Small intestine (tissue), 7 donors: ENCODE measurements around the gene TAF1C. TPM values are rescaled to one million over a fixed set of nuclear protein-coding genes. Genes with fewer than 3 reads are reported as not detected.

Experiments
- DNase-seq, 2 donors: peaks; one replicate each; pipeline versions ENCODE4 v3.0.0 to v3.0.0-alpha.2; 2013
- FAIRE-seq: peaks from 2 replicates; lab custom pipeline; 2012; peaks lifted over from hg19 to GRCh38; lab: Jason Lieb, UNC
- H3K27ac ChIP-seq, 3 donors: one replicate each; pipeline ENCODE4 v1.5.1; 2013; ENCODE audit warnings: low read length in 2 of 3, mild to moderate bottlenecking in 2 of 3, control low read depth in 1 of 3, inconsistent platforms in 1 of 3, low read depth in 1 of 3, moderate library complexity in 1 of 3
- H3K27me3 ChIP-seq, 3 donors: one replicate each; pipeline ENCODE4 v1.6.1; 2013; ENCODE audit warnings: low read length in 3 of 3, inconsistent platforms in 1 of 3; ENCODE audit not compliant: control insufficient read depth in 3 of 3, insufficient read depth in 3 of 3
- H3K36me3 ChIP-seq, 3 donors: one replicate each; pipeline ENCODE4 v1.6.1; 2013; ENCODE audit warnings: low read length in 3 of 3, inconsistent platforms in 1 of 3, low read depth in 1 of 3, mild to moderate bottlenecking in 1 of 3, moderate library complexity in 1 of 3; ENCODE audit not compliant: control insufficient read depth in 3 of 3, insufficient read depth in 2 of 3
- H3K4me1 ChIP-seq, 3 donors: one replicate each; pipeline ENCODE4 v1.6.1; 2013; ENCODE audit warnings: low read length in 2 of 3, inconsistent platforms in 1 of 3, low read depth in 1 of 3, mild to moderate bottlenecking in 1 of 3, moderate library complexity in 1 of 3; ENCODE audit not compliant: control insufficient read depth in 3 of 3, insufficient read depth in 2 of 3
- H3K4me3 ChIP-seq, 3 donors: one replicate each; pipeline ENCODE4 v1.5.1; 2013; ENCODE audit warnings: low read length in 3 of 3, control low read depth in 1 of 3, inconsistent platforms in 1 of 3, low read depth in 1 of 3, mild to moderate bottlenecking in 1 of 3, moderate library complexity in 1 of 3
- H3K9me3 ChIP-seq, 2 donors: one replicate each; pipeline ENCODE4 v1.6.1; 2013; ENCODE audit warnings: low read depth in 1 of 2, low read length in 1 of 2; ENCODE audit not compliant: control insufficient read depth in 2 of 2, insufficient read depth in 1 of 2
- WGBS, 3 donors: extraction: QIAGEN DNeasy Blood & Tissue Kit; methylation state at CpG; one replicate each; pipeline ENCODE4 v1.1.7; 2013; 5-methylcytosine and 5-hydroxymethylcytosine counted together
- polyA plus RNA-seq, 4 donors: library from polyadenylated mRNA; stranded (reverse) in 3 of 4; unstranded in 1 of 4; fragments of 200-250 nt in 3 of 4; fragments of 120-200 nt in 1 of 4; gene quantifications; one replicate each; pipeline versions ENCODE4 v1.2.1 to v1.2.3, GENCODE V29; 2013
- donor health status: healthy with polysubstance abuse.
- donor health status: control.
- donor health status: control.
- donor health status: Bipolar disorder and iron deficiency.
- donor health status: healthy.

TAF1C gene
- polyA plus RNA-seq, 4 donors, result 33.4 to 61.3 (median 39.9) TPM

- H3K4me3 ChIP-seq, result no peak overlapping the region
- no peak overlapping the region for H3K27ac ChIP-seq
- no peaks in the 10 kb centered on the region for H3K27me3 ChIP-seq
- no peaks in the 10 kb centered on the region for H3K9me3 ChIP-seq
- peaks cover 8 to 63% (median 30%) of the 10 kb centered on the region in 3 donors for H3K36me3 ChIP-seq
- DNase-seq, result no peak
- WGBS, 3 donors, result 91 to 95% (median 92%) methylated on average over 23 to 28 of the region's 28 CpGs
- no peak for FAIRE-seq
- peaks cover 0 to 7% (median 0%) of the 10 kb centered on the region in 3 donors for H3K4me1 ChIP-seq
Measured at GRCh38 chr16:84178892-84179611, 7.8 kb downstream of the TAF1C start.

GRCh38 chr16:84178146-84178765 lies 8.6 kb downstream of the TAF1C start:
- Histone ChIP-seq H3K36me3 (peaks cover 8 to 55% (median 30%) of the 10 kb centered on the region in 3 donors), H3K27ac (no peak overlapping the region), H3K4me1 (peaks cover 0 to 7% (median 0%) of the 10 kb centered on the region in 3 donors), H3K27me3 (no peaks in the 10 kb centered on the region), H3K9me3 (no peaks in the 10 kb centered on the region), H3K4me3 (no peak overlapping the region)
- WGBS, 3 donors, result 88 to 93% (median 90%) methylated on average over 15 of the region's 15 CpGs
- FAIRE-seq (no peak), DNase-seq (no peak)

GRCh38 chr16:84177741-84178073 lies 9.2 kb downstream of the TAF1C start:
- Histone ChIP-seq H3K27me3 (peaks cover 0 to 2% (median 0%) of the 10 kb centered on the region in 3 donors), H3K4me3 (no peak overlapping the region), H3K27ac (peak overlapping the region in 1 of 3 donors; percentile 73), H3K4me1 (peaks cover 0 to 7% (median 0%) of the 10 kb centered on the region in 3 donors), H3K9me3 (no peaks in the 10 kb centered on the region), H3K36me3 (peaks cover 5 to 50% (median 28%) of the 10 kb centered on the region in 3 donors)
- no peak for DNase-seq
- FAIRE-seq, result no peak
- 55 to 70% (median 55%) methylated on average over 9 of the region's 9 CpGs for WGBS, 3 donors

- Histone ChIP-seq H3K9me3 (no peaks in the 10 kb centered on the region), H3K27ac (peak overlapping the region in 1 of 3 donors; percentile 73), H3K27me3 (peaks cover 0 to 3% (median 0%) of the 10 kb centered on the region in 3 donors), H3K4me3 (no peak overlapping the region), H3K36me3 (peaks cover 5 to 37% (median 21%) of the 10 kb centered on the region in 3 donors), H3K4me1 (peaks cover 0 to 7% (median 0%) of the 10 kb centered on the region in 3 donors)
- no peak for FAIRE-seq
- peak in 1 of 2 donors; percentile 15 for DNase-seq
- 33 to 57% (median 50%) methylated on average over 18 of the region's 18 CpGs for WGBS, 3 donors
Measured at GRCh38 chr16:84176192-84177053, 10.4 kb downstream of the TAF1C start.

GRCh38 chr16:84175350-84176081 lies 11.3 kb downstream of the TAF1C start:
- DNase-seq (peak; percentile 45 to 67), FAIRE-seq (no peak)
- Histone ChIP-seq H3K4me1 (peaks cover 0 to 7% (median 0%) of the 10 kb centered on the region in 3 donors), H3K27me3 (peaks cover 0 to 3% (median 0%) of the 10 kb centered on the region in 3 donors), H3K4me3 (no peak overlapping the region), H3K27ac (no peak overlapping the region), H3K9me3 (no peaks in the 10 kb centered on the region), H3K36me3 (peaks cover 1 to 28% (median 13%) of the 10 kb centered on the region in 3 donors)
- 26 to 45% (median 32%) methylated on average over 10 of the region's 10 CpGs for WGBS, 3 donors

GRCh38 chr16:84174396-84174795 lies 12.5 kb downstream of the TAF1C start:
- H3K27me3 ChIP-seq, result peaks cover 0 to 3% (median 0%) of the 10 kb centered on the region in 3 donors
- FAIRE-seq (no peak), DNase-seq (no peak)
- 64 to 77% (median 65%) methylated on average over 11 of the region's 11 CpGs for WGBS, 3 donors
- no peaks in the 10 kb centered on the region for H3K9me3 ChIP-seq
- no peak overlapping the region for H3K4me3 ChIP-seq
- peaks cover 0 to 7% (median 0%) of the 10 kb centered on the region in 3 donors for H3K4me1 ChIP-seq
- H3K36me3 ChIP-seq, result peaks cover 0 to 17% (median 4%) of the 10 kb centered on the region in 3 donors
- no peak overlapping the region for H3K27ac ChIP-seq

- WGBS, 3 donors, result 71 to 77% (median 74%) methylated on average over 11 of the region's 11 CpGs
- H3K36me3 ChIP-seq, result no peaks in the 10 kb centered on the region
Measured at GRCh38 chr16:84169765-84170310, 17.0 kb downstream of the TAF1C start.

More at GRCh38 chr16:84169765-84170310, 17.0 kb downstream of the TAF1C start:
- H3K27ac ChIP-seq, result no peak overlapping the region
- peaks cover 0 to 3% (median 2%) of the 10 kb centered on the region in 3 donors for H3K27me3 ChIP-seq
- no peaks in the 10 kb centered on the region for H3K9me3 ChIP-seq
- no peak overlapping the region for H3K4me3 ChIP-seq
- H3K4me1 ChIP-seq, result no peaks in the 10 kb centered on the region
- DNase-seq (no peak), FAIRE-seq (no peak)
